Skin of body (tissue), 2 donors: Measurements from ENCODE around the gene ERC2. TPM values are rescaled to one million over a fixed set of nuclear protein-coding genes. Genes with fewer than 3 reads are reported as not detected.

Experiments
- DNase-seq: peaks from one replicate; lab custom pipeline; 2025; lab: John Stamatoyannopoulos, UW
- total RNA-seq: library from RNA; depleted of rRNA; stranded (reverse); fragments of >200 nt; gene quantifications from one replicate; pipeline ENCODE4 v1.2.3, GENCODE V29; 2014

The ERC2 gene
- total RNA-seq, 1 donor from 2014 or later: 2.5 TPM

DNA sequence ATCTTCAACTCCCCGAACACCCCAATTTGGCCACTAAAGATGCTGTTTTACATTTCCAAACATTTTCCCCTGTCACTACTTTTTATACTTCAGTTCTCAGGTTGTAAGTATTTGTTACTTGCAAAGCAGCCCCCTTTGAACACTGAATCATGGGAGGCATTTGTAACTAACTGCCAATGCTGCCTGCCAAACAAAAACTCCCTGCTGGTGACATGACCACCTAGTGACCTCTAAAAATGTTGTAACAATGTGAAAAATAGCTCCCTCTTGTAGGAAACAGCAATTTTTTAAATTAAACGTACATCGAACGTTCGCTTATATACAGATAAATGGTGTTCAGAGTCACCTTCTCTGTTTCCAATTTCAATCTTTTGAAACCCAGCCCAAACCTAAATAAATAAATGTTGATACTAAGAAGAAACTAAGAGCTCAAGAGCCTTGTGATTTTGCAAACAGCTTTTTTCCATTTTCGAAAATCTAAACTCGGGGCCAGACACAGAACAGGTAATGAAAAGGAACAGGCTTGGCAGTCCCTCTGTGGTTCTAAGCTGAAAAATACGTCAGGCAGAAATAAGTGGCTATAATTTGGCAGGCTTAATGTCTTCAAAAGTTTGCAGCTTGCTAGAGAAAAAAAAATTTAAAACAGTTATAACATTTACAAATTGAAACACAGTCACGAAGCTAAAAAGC lies 712.6 kb downstream of the ERC2 start:
- DNase-seq: no peak

DNA sequence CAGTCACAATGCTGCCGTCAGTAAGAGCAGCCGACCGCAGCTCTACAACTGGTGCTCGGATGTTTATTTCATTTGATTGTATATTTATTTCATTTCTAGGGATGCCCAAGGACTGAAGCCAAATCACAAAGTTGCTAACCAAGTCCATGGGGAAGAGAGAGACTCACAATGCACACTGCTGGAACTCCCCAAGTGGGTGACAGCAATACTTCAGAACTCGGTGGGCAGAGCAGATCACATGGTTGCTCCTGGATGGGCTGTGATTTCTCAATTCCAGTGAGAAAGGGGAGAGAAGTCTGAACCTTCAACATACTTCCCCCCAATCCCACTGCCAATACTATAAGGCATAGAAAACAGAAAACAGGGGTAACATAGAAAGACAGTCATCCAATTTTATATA lies 715.4 kb downstream of the ERC2 start:
- DNase-seq: no peak

DNA sequence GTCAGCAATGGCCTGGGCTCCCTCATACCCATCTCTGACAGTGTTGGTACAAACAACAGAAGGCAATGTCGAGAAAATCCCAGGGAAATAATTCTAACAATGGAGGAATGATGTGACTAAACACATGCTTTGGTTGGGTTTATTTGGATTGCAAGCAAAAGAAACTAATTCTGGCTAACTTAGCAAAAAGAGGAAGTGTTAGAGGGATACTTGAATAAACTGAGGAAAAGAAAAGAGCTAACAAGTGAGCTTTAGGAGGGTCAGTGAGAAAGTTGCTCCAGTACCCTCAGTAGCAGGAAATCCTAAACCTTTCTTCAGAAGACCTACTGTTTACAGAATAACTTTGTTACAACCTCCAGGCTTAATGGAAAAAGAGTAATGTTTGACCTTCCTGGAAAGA lies 716.5 kb downstream of the ERC2 start:
- no peak for DNase-seq

DNA sequence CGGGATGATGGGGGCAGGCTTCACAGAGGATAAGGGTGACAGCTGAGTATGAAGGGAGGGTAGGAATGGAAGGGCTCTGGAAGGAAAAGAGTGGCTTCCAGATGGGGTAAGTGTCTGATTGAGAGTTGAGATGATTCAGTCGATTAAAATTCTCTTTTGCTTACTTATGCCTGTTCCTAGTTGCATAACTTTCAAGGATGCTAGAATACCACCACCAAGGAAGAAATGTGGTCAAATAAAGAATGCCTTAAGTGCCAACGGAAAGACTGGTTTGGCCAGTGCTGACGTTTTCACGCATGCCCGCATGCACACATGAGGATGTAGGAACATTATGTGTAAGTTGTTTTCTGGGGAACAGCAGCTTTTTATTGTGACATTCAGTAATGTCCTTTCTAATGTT lies 717.7 kb downstream of the ERC2 start:
- no peak for DNase-seq

DNA sequence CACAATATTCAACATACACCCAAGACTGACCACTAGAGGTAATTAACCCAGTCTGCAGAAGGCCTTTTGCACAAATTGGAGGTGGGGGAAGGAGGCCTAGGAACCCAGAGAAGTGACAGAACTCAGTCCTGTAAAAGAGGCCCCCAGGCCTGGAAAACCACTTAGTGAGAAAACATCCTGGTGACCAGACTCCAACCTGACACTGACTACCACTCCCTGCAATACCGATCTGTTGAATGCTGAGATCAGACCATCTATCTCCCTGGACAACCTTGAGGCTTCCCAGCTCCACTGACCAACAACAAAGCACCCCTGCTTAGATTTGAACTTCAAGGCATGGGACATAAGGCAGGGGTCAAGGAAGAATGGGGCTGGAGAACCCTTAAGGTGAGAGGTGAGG lies 719.2 kb downstream of the ERC2 start:
- no peak for DNase-seq

DNA sequence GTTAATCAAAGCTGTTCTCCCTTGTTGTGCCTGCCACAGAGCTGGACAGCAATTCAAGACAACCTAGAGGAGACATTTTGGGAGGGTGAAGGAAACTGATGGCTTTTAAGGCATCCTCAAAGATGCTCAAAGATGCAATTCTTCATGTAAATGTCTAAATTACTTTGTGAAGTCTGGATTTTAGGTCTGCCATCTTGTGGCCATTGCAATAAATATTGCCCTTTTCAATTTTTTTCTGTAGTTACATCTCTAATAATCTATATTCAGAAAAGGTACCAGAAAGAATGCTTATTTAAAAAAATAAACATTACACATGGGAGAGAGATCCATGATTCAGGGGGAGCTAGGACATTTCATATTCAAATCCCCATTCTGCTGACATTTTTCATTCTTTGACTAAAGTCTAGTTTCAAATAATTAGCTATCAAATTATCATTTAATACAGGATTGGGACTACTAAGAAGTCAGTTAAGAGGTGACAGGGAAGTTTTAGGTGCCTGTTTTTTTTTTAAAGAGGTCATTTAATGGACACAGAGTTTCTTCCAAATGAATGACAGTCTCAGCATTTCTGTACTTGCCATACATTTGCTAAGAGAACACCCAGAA lies 721.4 kb downstream of the ERC2 start:
- peak; percentile 5 for DNase-seq

DNA sequence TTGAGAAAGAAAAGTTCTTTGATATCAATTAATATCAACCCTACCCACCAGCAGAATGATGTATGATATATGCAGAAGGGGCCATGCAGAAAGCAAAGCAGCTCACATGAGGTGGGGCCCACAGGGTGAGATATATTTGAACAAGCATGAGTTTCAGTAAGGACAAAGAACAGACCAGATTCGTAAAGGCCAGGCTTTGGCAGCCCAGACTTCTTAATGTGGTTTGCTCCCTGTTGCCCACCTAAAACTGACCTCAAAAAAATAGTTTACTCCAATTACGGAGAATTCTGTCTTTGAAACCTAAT lies 725.5 kb downstream of the ERC2 start:
- DNase-seq: no peak

DNA sequence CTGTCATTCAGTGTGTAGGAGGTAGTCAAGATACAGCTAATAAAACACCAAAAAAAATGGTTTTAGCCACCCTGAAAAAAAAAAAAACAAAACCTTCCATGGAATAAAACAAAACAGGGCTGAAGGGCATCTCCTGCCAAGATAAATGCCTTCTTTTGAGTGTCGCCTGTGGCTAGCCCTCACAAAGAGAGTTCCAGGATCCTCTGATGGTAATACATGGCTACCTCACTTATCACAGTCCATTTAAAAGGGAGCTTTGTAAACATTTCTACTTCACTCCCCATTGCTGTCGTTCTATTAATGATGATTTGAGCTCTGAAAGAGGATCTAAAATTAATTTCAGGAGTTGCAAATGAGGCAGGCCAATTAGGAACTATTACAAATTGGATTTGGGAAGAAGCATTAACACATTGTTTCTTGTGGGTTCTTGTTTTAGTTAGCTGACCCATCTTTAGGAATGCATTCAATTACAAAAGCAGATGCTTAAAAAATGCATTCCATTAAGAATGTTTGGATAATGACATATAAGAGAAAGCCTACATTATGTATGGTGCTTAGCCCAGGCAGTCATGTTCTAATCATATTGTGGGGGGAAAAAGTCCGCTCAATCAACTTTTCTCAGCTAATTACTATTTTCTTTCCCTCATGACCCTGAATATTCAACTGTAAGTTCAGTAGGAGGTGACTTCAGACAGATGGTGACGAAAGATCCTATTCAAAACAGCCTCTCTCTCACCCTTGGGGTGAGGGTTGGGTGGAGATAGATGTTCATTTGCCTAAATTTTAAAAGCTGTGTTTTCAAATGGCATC lies 726.0 kb downstream of the ERC2 start:
- DNase-seq: no peak

DNA sequence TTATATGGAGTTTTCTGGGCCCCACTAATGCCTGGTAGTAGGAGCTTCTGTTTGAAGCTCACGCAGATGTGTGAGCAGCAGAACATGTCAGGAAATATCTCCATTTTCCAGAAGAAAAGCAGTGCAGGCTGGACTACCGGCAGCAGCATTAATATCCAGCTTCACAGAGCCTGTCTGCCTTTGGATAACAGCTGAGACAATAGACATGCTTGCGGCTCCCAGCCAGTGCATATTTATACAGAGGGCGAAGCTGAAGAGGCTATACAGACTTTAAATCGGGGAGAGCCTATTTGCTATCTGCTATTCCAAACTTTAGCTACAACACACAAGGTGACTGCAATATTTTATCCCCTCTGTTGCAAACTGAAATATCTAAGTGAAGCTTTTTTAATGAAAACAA lies 731.1 kb downstream of the ERC2 start:
- no peak for DNase-seq

DNA sequence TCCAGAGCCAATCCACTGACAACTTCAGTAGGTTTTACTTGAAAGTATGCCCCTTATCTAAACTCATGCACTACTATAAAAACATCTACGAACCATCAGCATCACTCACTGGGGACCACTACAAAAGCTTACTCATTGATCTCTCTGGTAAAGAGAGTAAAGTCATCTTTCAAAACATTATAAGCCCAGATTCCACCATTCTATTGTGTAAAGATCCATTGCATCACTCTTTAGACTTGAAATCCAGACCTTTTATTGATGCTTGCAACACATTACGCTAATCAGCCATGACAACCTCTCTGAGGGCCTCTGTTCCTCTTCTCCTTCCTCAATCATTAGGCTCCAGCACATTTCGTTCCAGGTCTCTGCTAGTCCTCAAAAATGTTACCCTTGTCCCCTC lies 732.3 kb downstream of the ERC2 start:
- DNase-seq: no peak

DNA sequence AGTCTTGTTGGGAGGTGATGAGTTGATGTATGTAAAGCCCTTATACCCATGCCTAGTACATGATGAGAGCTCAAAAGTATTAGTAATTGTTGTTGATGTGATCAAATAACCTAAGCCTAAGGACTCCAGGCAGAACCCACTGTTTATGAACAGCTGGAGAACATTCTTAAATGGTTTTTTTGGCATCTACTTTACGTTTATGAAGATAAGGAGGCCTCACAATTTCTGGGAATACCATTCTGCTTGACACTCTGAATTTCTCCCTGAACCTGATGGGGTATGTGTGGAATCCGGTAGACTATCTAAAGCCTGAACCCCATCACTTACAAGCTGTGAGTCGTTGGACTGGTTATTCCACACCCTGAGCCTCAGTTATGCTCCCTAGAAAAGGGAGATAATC lies 736.5 kb downstream of the ERC2 start:
- DNase-seq: no peak

DNA sequence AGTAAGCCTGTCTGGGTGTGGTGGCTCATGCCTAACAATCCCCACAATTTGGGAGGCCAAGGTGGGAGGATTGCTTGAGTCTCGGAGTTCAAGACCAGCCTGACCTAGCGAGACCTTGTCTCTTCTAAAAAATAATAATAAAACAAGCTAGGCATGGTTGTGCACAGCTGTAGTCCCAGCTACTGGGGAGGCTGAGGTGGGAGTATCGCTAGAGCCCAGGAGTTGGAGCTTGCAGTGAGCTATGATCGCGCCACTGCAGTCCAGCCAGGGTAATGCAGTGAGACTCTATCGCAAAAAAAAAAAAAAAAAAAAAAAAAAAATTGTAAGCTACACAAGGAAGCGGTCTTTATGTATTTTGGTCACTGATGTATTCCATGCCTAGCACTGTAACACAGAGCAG lies 738.7 kb downstream of the ERC2 start:
- DNase-seq: no peak

DNA sequence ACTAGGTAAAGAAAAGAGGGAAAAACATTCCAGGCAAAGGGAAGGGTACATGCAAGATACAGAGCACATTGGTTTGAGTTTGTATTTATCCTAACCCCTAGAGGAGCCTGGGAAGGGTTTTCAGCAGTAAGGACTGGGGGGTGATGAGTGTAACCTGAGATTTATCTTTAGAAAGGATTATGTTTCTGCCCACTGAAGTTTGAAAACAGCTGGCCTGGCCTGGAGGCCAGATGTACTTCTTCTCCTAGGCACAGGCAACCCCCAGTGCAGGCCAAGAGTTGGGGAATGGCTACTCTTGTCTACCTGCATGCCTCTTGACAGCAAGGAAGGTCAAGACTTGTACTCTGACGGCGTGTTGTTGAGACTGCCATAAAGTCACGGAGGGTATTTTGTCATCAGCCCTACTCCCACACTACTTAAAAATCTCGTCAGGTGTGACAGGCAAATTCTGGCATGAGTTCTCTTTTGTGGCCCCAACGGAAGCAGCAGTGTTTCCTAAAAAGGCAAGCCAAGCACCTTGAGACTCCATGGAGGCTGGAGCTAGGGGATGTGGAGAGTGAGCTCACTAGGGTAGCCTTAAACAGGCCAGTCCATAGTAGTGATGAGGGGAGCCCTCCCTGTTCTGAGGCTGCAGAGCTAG lies 739.7 kb downstream of the ERC2 start:
- no peak for DNase-seq

DNA sequence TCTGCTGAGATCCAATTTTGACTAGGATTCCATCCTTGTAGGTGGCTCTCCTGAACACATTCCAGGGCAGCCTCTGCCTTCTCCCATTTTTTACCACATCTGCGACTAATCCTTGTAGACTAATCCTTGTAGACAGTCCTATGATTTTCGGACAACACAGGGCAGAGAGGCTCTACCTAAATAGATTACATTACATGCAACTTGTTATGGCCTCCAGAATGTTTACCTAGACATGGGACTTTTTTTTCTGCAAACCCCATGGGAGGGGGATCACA lies 741.8 kb downstream of the ERC2 start:
- no peak for DNase-seq

DNA sequence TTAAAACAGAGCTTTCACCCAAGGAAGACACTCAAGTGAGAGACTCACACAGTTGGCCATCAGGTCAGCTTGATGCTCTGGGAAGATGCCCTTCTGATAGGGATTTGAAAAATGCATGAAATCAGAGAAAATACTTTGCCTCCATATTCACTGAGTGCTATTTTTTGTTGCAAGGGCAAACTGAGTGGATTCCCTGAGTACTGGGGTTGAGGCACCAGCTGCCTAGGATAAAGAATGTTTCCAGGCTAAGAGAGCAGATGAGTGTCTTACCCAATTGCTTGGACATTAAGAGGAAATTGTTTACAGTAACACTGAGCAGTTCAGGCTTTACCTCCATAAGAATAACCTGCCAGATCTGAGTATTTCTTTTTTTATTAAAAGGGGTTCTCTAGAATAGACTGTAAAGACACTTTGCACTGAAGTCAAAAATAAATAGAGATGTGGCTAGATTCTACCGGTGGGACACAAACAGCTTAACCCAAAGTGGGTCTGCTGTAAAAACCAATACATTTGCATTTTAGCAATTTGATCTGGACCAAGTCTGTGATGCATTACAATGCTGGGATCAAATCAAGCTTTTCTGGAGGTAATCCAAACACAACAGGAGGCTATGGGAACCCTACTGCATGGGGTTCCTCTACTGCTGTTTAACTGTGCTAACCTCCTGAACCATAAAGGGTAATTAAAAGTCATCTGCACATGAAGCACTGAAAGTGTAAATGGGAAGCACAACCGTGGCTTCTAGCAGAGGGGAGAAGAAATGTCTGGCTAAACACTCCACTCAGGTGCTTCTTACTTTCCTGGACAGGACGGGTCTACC lies 742.4 kb downstream of the ERC2 start:
- no peak for DNase-seq

DNA sequence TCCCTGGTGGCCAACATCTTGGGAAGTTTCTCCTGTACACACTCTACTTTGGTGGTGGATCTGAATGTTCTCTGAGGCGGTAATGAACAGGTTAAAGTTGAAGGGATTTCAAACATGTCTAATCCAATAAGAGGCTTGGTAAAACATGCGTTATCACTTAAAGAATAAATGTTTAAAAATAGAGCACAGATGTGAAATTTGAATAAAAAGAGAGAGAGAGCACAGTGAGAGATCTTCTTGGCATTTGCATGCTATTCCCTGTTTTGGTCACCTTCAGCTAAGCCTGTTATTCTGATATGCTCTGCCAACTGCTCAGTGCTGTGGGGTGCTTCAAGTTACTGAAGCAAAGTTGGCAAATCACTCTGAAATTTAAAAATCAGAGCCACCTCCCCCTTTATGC lies 743.4 kb downstream of the ERC2 start:
- DNase-seq: peak; percentile 55

DNA sequence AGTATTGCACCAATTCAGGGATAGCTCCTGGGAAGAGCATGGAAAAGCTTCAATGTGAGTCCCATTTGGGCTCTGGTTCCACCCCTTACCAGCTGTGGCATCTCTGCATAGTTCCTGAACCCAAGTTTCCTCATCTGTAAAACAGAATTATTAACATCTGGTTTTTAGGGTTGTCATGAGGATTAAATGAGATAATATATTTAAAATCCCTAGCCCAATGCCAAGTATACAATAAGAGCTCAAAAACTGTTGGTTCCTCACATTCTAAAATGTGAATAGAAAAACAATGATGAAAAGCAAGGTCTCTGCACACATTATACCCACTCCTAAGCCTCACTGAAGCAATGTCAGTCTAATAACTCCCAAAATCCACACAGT lies 743.9 kb downstream of the ERC2 start:
- DNase-seq: no peak

DNA sequence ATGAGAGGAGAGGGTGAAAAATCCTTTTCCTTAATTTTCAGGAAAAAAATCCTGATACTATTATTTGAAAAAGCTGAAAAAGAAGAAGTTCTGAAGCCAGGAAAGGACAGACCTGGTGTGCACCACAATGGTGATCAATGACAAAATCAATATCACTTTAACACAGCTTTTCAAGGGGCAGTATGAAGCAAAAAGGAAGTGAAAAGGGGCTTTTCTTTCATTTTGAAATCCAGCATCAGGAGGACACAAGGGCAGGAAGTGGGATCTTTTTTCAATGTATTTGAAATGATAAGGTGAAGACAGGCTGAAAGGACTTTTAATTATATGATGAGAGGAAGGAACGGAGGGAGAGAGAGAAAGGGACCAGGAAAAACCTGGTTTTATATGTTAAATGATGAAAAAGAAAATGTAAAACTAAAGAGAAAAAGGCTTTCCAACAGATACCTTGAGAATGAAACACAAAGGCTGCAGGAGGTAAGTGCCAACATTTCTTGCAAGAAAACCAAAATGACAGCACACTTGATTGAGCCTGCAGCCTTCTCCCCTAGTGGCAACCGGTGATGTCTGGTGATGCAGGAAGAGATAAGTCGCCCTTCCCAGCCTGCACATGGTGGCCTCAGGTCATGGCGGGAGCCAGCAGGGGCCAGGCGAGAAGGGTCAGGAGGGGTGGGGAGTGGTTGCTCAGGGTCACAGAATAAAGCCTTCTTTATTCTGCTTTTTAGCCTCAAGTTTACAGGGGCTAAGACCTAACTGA lies 744.4 kb downstream of the ERC2 start:
- no peak for DNase-seq

DNA sequence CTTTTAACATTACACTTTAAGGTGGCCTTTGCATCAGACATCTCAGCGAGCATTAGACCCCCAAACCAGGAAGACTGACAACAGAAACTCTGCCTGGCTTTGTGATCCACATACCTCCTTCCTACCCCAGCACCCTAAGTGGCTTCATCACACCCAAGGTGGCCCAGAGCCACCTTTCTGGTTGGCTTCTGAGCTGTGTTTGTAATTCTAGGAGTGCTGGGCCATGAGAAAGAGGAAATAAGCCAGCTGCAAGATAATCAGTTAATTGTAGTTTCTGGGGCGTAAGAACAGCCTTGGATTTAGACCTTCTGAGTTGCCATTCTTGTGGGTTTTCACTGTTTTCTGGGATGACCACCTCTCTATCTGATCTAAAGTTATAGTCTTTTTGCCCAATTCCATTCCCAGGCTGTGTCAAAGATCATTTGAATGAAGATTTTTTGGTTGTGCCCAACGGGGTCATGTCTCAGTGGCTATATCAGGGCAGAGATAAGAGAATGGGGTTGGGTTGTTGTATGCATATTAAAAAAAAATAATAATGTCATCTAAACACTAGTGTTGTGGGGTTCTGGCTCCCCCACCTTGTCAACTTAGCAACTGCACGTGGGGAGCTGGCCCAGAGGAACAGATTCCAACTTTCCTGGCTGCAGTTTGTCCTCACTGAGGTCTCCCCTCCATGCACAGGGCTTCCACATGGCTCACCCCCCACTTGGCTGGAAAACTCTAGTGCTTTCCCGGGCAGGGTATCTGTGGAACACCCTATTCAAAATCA lies 746.4 kb downstream of the ERC2 start:
- peak; percentile 29 for DNase-seq

DNA sequence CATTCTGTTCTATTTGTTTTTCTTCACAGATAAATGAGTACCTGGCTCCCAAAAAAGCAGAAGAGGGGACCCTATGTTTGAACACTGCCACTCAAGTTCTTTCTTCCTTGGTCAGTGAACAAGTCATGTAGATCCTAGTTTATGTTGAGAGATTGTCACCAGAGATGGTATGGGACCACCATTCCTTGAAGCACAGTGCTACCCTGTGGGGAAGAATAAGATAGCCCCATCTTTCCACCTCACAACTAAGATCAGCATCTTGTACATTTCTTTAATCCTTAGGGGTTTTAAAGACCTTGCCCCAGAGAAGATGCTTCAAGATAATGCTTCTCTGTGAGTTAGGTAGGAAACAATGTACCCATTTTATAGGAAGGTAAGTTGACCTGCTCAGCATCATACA lies 747.7 kb downstream of the ERC2 start:
- DNase-seq: peak; percentile 28
